Neural progenitor cell (in vitro differentiated cells): Measurements from ENCODE around the gene ANKS1B.

Source experiments
- CTCF ChIP-seq: fragments of 200-600 bp; sonication (generic); IDR thresholded peaks from 2 replicates; pipeline ENCODE4 v1.5.1; 2017; ENCODE audit warnings: antibody characterized with exemption, mild to moderate bottlenecking
- EZH2 ChIP-seq: fragments of 200-600 bp; sonication (generic); IDR thresholded peaks from 2 replicates; pipeline ENCODE4 v1.6.1; 2017; ENCODE audit warnings: antibody characterized with exemption, mild to moderate bottlenecking, moderate library complexity

GRCh38 chr12:99553461-99553860, 431.3 kb downstream of the ANKS1B start:
- no peak for TF ChIP-seq CTCF
- TF ChIP-seq EZH2: no peak
